Body of pancreas (tissue), 4 donors: ENCODE measurements around the gene NT5DC3. TPM values are rescaled to one million over a fixed set of nuclear protein-coding genes. Genes with fewer than 3 reads are reported as not detected.

Experiments used
- ATAC-seq: fragments of 150-250 bp; one replicate; pipeline ENCODE4 v1.9.1; 2016
- DNase-seq, 4 donors: peaks; one replicate each; pipeline ENCODE4 v3.0.0-alpha.2; 2019
- H3K27ac ChIP-seq, 4 donors: fragments of 200-600 bp; sonication (generic); 1 replicate in 3 of 4; 2 replicates in 1 of 4; pipeline versions ENCODE4 v1.5.1 to v1.6.1; 2016 to 2019; ENCODE audit warnings: mild to moderate bottlenecking in 1 of 4, mixed read lengths in 1 of 4, moderate library complexity in 1 of 4
- H3K27me3 ChIP-seq, 2 donors: fragments of 200-600 bp; sonication (generic); one replicate each; pipeline ENCODE4 v1.6.0; 2016; ENCODE audit warnings: mild to moderate bottlenecking in 1 of 2
- H3K36me3 ChIP-seq, 2 donors: fragments of 200-600 bp; sonication (generic); replicated peaks in 1 of 2; 2 replicates each; pipeline ENCODE4 v1.5.1; 2016; ENCODE audit warnings: low read depth in 2 of 2; ENCODE audit not compliant: insufficient read depth in 1 of 2
- H3K4me1 ChIP-seq: fragments of 200-600 bp; sonication (generic); one replicate; pipeline ENCODE4 v1.6.0; 2016
- H3K4me3 ChIP-seq, 2 donors: fragments of 200-600 bp; sonication (generic); 1 replicate in 1 of 2; 2 replicates in 1 of 2; pipeline ENCODE4 v1.5.1; 2016 to 2019
- H3K9me3 ChIP-seq, 3 donors: fragments of 200-600 bp; sonication (generic); 1 replicate in 2 of 3; 2 replicates in 1 of 3; pipeline ENCODE4 v1.5.1; 2016
- CTCF ChIP-seq, 7 experiments: fragments of 450-650 bp in 4 of 7; fragments of 200-600 bp in 3 of 7; sonication (generic) in 3 of 7; IDR thresholded peaks; one replicate each; pipeline ENCODE4 v1.5.1; 2016 to 2019; ENCODE audit warnings: antibody characterized with exemption in 7 of 7
- POLR2A ChIP-seq, 3 donors: fragments of 450-650 bp; IDR thresholded peaks; one replicate each; pipeline ENCODE4 v1.6.1; 2016; ENCODE audit warnings: antibody characterized with exemption in 3 of 3, mild to moderate bottlenecking in 2 of 3
- WGBS, 2 donors: methylation state at CpG; one replicate each; pipeline ENCODE4 v1.1.5; 2017; 5-methylcytosine and 5-hydroxymethylcytosine counted together
- intact Hi-C: fragments of 100-400 bp; cut with DNase I; formaldehyde crosslinking; loops from one replicate; pipeline ENCODE4 v1.15.1; 2023
- total RNA-seq, 2 donors: library from RNA; depleted of rRNA; stranded (reverse); fragments of >200 nt; gene quantifications; one replicate each; pipeline ENCODE4 v1.1.0, GENCODE V29; 2016

The NT5DC3 gene
- total RNA-seq, 2 donors from 2014 or later: 5.2 to 14.5 TPM

GRCh38 chr12:103821773-103822172, 19.3 kb downstream of the NT5DC3 start:
- Histone ChIP-seq H3K27ac (no peak overlapping the region), H3K36me3 (no peaks in the 10 kb centered on the region), H3K4me3 (no peak overlapping the region), H3K9me3 (no peaks in the 10 kb centered on the region), H3K4me1 (no peaks in the 10 kb centered on the region), H3K27me3 (no peaks in the 10 kb centered on the region)
- TF ChIP-seq CTCF (IDR thresholded peaks at IDR 0.05): no peak
- TF ChIP-seq POLR2A (IDR thresholded peaks at IDR 0.05): no peak
- DNase-seq (no peak), ATAC-seq (no peak)
- 93 to 97% methylated on average over 1 of the region's 1 CpG for WGBS, 2 donors
- intact Hi-C loops: no loop called here

- Histone ChIP-seq H3K27me3 (no peaks in the 10 kb centered on the region), H3K4me3 (no peak overlapping the region), H3K36me3 (no peaks in the 10 kb centered on the region), H3K27ac (no peak overlapping the region), H3K9me3 (no peaks in the 10 kb centered on the region), H3K4me1 (no peaks in the 10 kb centered on the region)
- DNase-seq: no peak
- 90 to 92% methylated on average over 2 to 3 of the region's 3 CpGs for WGBS, 2 donors
- no peak for TF ChIP-seq CTCF (IDR thresholded peaks at IDR 0.05)
- no peak for TF ChIP-seq POLR2A (IDR thresholded peaks at IDR 0.05)
- ATAC-seq: no peak
- intact Hi-C loops: no loop called here
Observed at GRCh38 chr12:103820881-103821489, 20.0 kb downstream of the NT5DC3 start.

GRCh38 chr12:103820361-103820760, 20.7 kb downstream of the NT5DC3 start:
- ATAC-seq (no peak), DNase-seq (no peak)
- Histone ChIP-seq H3K4me1 (no peaks in the 10 kb centered on the region), H3K27ac (no peak overlapping the region), H3K4me3 (no peak overlapping the region), H3K9me3 (no peaks in the 10 kb centered on the region), H3K36me3 (no peaks in the 10 kb centered on the region), H3K27me3 (no peaks in the 10 kb centered on the region)
- no peak for TF ChIP-seq POLR2A (IDR thresholded peaks at IDR 0.05)
- no peak for TF ChIP-seq CTCF (IDR thresholded peaks at IDR 0.05)
- intact Hi-C loops: no loop called here

DNA sequence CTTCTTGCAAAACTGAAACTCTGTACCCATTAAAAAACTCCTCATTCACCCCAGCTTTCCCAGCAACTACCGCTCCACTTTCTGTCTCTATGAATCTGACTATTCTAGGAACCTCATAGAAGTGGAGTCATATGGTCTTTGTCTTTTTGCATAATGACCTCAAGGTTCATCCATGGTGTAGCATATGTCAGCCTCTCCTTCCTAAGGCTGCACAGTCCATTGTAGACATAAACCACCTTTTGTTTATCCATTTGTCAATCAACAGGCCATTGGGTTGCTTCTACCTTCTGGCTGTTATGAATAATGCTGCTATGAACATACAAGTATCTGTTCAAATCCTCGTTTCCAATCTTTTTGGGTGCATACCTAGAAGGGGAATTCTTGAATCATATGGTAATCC, 21.1 kb downstream of the NT5DC3 start:
- no peak for TF ChIP-seq POLR2A (IDR thresholded peaks at IDR 0.05)
- TF ChIP-seq CTCF (IDR thresholded peaks at IDR 0.05): no peak
- DNase-seq (no peak), ATAC-seq (no peak)
- Histone ChIP-seq H3K9me3 (no peaks in the 10 kb centered on the region), H3K27me3 (no peaks in the 10 kb centered on the region), H3K36me3 (no peaks in the 10 kb centered on the region), H3K27ac (no peak overlapping the region), H3K4me3 (no peak overlapping the region), H3K4me1 (no peaks in the 10 kb centered on the region)
- WGBS, 2 donors: 91 to 96% methylated on average over 2 of the region's 2 CpGs
- intact Hi-C loops: no loop called here

DNA sequence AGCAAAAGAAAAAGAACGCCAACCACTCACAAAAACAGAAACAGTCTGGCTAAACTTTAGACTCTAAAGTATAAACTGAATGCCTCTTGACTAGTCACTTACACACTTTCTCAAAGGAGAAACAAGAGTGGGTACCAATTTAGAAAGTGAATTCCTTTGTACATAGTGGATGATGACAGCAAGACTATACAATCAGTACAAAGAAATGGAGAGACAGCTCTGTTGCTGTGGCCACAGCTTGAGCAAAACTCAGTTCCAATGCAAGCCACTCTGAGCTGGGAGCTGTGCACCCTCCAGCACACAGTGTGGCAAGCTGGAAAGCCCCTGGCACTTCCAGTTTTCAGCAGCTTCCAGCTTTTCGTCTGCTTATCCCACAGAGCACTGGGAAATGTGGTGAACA, 21.7 kb downstream of the NT5DC3 start:
- no peaks in the 10 kb centered on the region for H3K9me3 ChIP-seq
- no peak overlapping the region for H3K4me3 ChIP-seq
- no peaks in the 10 kb centered on the region for H3K27me3 ChIP-seq
- ATAC-seq (no peak), DNase-seq (no peak)
- 88 to 98% methylated on average over 2 of the region's 2 CpGs for WGBS, 2 donors
- intact Hi-C loops: no loop called here
- no peak for TF ChIP-seq POLR2A (IDR thresholded peaks at IDR 0.05)
- no peak for TF ChIP-seq CTCF (IDR thresholded peaks at IDR 0.05)
- no peaks in the 10 kb centered on the region for H3K36me3 ChIP-seq
- no peaks in the 10 kb centered on the region for H3K4me1 ChIP-seq
- no peak overlapping the region for H3K27ac ChIP-seq
